22Rv1 (cell line): ENCODE results near the gene PEX14.

ENCODE experiments used
- H3K27ac ChIP-seq: fragments of 450-650 bp; 2 replicates; pipeline ENCODE4 v1.5.1; 2017
- CTCF ChIP-seq: fragments of 450-650 bp; IDR thresholded peaks from 2 replicates; pipeline ENCODE4 v1.5.1; 2017; ENCODE audit warnings: mild to moderate bottlenecking
- ZFX ChIP-seq: fragments of 450-650 bp; IDR thresholded peaks from 2 replicates; pipeline ENCODE4 v1.6.1; 2017; ENCODE audit warnings: antibody characterized with exemption, borderline replicate concordance

The PEX14 gene

GRCh38 chr1:10677491-10678391 is 203.0 kb downstream of the PEX14 start:
- TF ChIP-seq ZFX (no peak), CTCF (no peak)
- H3K27ac ChIP-seq, result peak overlapping the region; percentile 75

GRCh38 chr1:10678402-10678801 is 203.7 kb downstream of the PEX14 start:
- TF ChIP-seq ZFX (no peak), CTCF (no peak)
- H3K27ac ChIP-seq, result peak overlapping the region; percentile 75

- no peak for TF ChIP-seq CTCF
- no peak for TF ChIP-seq ZFX
Measured at GRCh38 chr1:10678852-10679251, 204.1 kb downstream of the PEX14 start.

GRCh38 chr1:10679496-10680220 is 204.9 kb downstream of the PEX14 start:
- TF ChIP-seq ZFX (no peak), CTCF (no peak)
- H3K27ac ChIP-seq, result peak overlapping the region; percentile 75

More at GRCh38 chr1:10678852-10679251, 204.1 kb downstream of the PEX14 start:
- H3K27ac ChIP-seq, result peak overlapping the region; percentile 75
